Astrocyte (in vitro differentiated cells and primary cell): ENCODE results near the gene HIPK2. TPM values are rescaled to one million over a fixed set of nuclear protein-coding genes. Genes with fewer than 3 reads are reported as not detected.

Experiments used
- DNase-seq: peaks from one replicate; pipeline ENCODE4 v3.0.0-alpha.2; 2010; ENCODE audit warnings: low read depth
- FAIRE-seq: peaks from 2 replicates; lab custom pipeline; 2011; peaks lifted over from hg19 to GRCh38; lab: Jason Lieb, UNC
- H2AFZ ChIP-seq: 2 replicates; pipeline ENCODE4 v1.6.0; 2012; ENCODE audit warnings: low read depth, low read length, inconsistent platforms
- H3K27ac ChIP-seq: 2 replicates; pipeline ENCODE4 v1.5.1; 2011; ENCODE audit warnings: low read depth, low read length, inconsistent platforms
- H3K27me3 ChIP-seq: 2 replicates; pipeline ENCODE4 v1.6.0; 2011; ENCODE audit warnings: low read length, inconsistent platforms; ENCODE audit not compliant: insufficient read depth
- H3K36me3 ChIP-seq: 2 replicates; pipeline ENCODE4 v1.5.1; 2011; ENCODE audit warnings: low read length, inconsistent platforms; ENCODE audit not compliant: insufficient read depth
- H3K4me1 ChIP-seq: 2 replicates; pipeline ENCODE4 v1.5.1; 2011; ENCODE audit warnings: low read length, inconsistent platforms; ENCODE audit not compliant: insufficient read depth
- H3K4me2 ChIP-seq: 2 replicates; pipeline ENCODE4 v1.6.0; 2012; ENCODE audit warnings: low read length, inconsistent platforms
- H3K4me3 ChIP-seq: 2 replicates; pipeline ENCODE4 v1.5.1; 2011; ENCODE audit warnings: low read depth, mild to moderate bottlenecking, low read length, inconsistent platforms; ENCODE audit not compliant: insufficient read depth
- H3K79me2 ChIP-seq: 2 replicates; pipeline ENCODE4 v1.6.0; 2012; ENCODE audit warnings: mild to moderate bottlenecking, low read length, inconsistent platforms; ENCODE audit not compliant: insufficient read depth
- H3K9ac ChIP-seq: 2 replicates; pipeline ENCODE4 v1.6.0; 2012; ENCODE audit warnings: mild to moderate bottlenecking, low read length, inconsistent platforms
- H3K9me3 ChIP-seq: 2 replicates; pipeline ENCODE4 v1.5.1; 2012; ENCODE audit warnings: low read depth, mild to moderate bottlenecking, low read length, inconsistent platforms; ENCODE audit not compliant: insufficient read depth
- H4K20me1 ChIP-seq: 2 replicates; pipeline ENCODE4 v1.6.0; 2012; ENCODE audit warnings: low read length, inconsistent platforms; ENCODE audit not compliant: insufficient read depth
- H3K27ac Mint-ChIP-seq: one replicate; pipeline ENCODE4 v1.8.0; 2021; ENCODE audit warnings: mild to moderate bottlenecking, mixed read lengths; ENCODE audit not compliant: unreplicated experiment
- H3K27me3 Mint-ChIP-seq: one replicate; pipeline ENCODE4 v1.8.0; 2021; ENCODE audit warnings: low read depth, mixed read lengths; ENCODE audit not compliant: unreplicated experiment
- H3K36me3 Mint-ChIP-seq: one replicate; pipeline ENCODE4 v1.8.0; 2021; ENCODE audit warnings: low read depth, mixed read lengths; ENCODE audit not compliant: unreplicated experiment
- H3K4me1 Mint-ChIP-seq: one replicate; pipeline ENCODE4 v1.8.0; 2021; ENCODE audit warnings: low read depth, mixed read lengths; ENCODE audit not compliant: unreplicated experiment
- H3K4me3 Mint-ChIP-seq: one replicate; pipeline ENCODE4 v1.8.0; 2021; ENCODE audit warnings: mild to moderate bottlenecking, moderate library complexity, mixed read lengths; ENCODE audit not compliant: unreplicated experiment
- H3K9me3 Mint-ChIP-seq: one replicate; pipeline ENCODE4 v1.8.0; 2021; ENCODE audit warnings: mild to moderate bottlenecking, mixed read lengths; ENCODE audit not compliant: unreplicated experiment
- EZH2 ChIP-seq: IDR thresholded peaks from 2 replicates; pipeline ENCODE4 v1.6.1; 2012; ENCODE audit warnings: mild to moderate bottlenecking, low read length, inconsistent platforms; ENCODE audit not compliant: insufficient read depth
- total RNA-seq: library from RNA; stranded (reverse); gene quantifications from 2 replicates; pipeline ENCODE4 v1.2.1, GENCODE V29; 2021
- TF ChIP-seq, protein P1 (sequence below): IDR thresholded peaks from 2 replicates; pipeline ENCODE4 v1.5.1; 2011; ENCODE audit warnings: low read depth, mild to moderate bottlenecking, inconsistent platforms, low read length, moderate library complexity; ENCODE audit not compliant: insufficient read depth

HIPK2 gene
- total RNA-seq, 1 donor from 2014 or later = 35.8 TPM

DNA sequence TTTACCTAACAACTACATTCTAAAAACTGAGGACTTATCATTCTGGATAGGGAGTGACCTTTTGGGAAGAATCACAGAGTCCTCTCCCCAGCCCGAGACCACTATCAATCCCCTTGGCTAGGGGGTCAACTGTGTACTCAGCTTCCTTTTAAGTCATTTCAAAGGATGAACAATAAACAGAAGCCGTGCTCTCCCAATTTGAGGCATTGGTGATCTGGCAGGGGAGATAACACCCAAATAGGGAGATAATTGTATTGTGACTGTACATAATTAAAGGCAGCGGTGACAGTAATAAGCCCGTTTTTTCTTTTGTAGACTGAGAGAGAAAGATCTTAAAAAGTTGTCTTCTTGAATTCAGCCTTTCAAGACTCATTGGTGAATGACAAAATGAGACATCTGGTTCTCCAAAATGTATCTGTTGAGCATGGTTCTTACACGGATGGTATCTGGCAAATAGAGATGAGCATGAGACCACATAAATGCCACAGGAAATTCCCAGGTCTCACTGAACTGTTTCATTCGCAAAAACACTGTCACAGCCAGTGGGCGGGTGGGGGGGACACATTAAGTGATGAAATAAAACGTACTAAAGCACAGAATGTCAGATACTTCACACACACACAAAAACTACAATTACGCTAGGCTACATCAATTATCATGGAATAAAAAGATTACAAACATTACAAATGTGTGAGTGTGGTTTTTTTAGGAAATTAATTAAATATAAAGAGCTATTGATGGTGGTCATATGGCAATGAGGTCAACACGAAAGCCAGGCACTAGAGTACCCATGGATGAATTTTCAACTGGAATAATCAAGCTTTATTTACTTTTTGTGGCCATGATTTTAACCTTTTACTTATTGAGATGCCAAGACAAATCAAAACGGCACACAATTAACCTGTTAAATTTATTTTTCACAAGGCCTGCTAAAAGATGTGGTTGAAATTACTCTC, 108.4 kb downstream of the HIPK2 start:
- DNase-seq (no peak), FAIRE-seq (no peak)
- TF ChIP-seq, protein P1, sequence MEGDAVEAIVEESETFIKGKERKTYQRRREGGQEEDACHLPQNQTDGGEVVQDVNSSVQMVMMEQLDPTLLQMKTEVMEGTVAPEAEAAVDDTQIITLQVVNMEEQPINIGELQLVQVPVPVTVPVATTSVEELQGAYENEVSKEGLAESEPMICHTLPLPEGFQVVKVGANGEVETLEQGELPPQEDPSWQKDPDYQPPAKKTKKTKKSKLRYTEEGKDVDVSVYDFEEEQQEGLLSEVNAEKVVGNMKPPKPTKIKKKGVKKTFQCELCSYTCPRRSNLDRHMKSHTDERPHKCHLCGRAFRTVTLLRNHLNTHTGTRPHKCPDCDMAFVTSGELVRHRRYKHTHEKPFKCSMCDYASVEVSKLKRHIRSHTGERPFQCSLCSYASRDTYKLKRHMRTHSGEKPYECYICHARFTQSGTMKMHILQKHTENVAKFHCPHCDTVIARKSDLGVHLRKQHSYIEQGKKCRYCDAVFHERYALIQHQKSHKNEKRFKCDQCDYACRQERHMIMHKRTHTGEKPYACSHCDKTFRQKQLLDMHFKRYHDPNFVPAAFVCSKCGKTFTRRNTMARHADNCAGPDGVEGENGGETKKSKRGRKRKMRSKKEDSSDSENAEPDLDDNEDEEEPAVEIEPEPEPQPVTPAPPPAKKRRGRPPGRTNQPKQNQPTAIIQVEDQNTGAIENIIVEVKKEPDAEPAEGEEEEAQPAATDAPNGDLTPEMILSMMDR = no peak
- no peak for TF ChIP-seq EZH2
- Mint-ChIP-seq H3K4me3 (no peak overlapping the region), H3K4me1 (no peaks in the 10 kb centered on the region), H3K36me3 (peaks cover 2% of the 10 kb centered on the region), H3K27ac (no peak overlapping the region), H3K9me3 (no peaks in the 10 kb centered on the region), H3K27me3 (no peaks in the 10 kb centered on the region)
- no peak overlapping the region for H3K9ac ChIP-seq
- no peak overlapping the region for H3K4me2 ChIP-seq
- H3K36me3 ChIP-seq = no peaks in the 10 kb centered on the region
- H3K79me2 ChIP-seq = peaks cover 37% of the 10 kb centered on the region
- no peaks in the 10 kb centered on the region for H3K27me3 ChIP-seq
- H3K4me1 ChIP-seq = no peaks in the 10 kb centered on the region
- no peak overlapping the region for H2AFZ ChIP-seq
- H3K4me3 ChIP-seq = no peak overlapping the region
- H3K27ac ChIP-seq = no peak overlapping the region
- H4K20me1 ChIP-seq = peaks cover 33% of the 10 kb centered on the region
- H3K9me3 ChIP-seq = no peaks in the 10 kb centered on the region

- H3K4me3 ChIP-seq = no peak overlapping the region
- H2AFZ ChIP-seq = no peak overlapping the region
- DNase-seq (no peak), FAIRE-seq (no peak)
- peaks cover 7% of the 10 kb centered on the region for H3K36me3 Mint-ChIP-seq
- TF ChIP-seq, protein P1 = no peak
- TF ChIP-seq EZH2 = no peak
- no peak overlapping the region for H3K4me3 Mint-ChIP-seq
- H3K9me3 ChIP-seq = no peaks in the 10 kb centered on the region
- H3K9ac ChIP-seq = no peak overlapping the region
- H3K36me3 ChIP-seq = no peaks in the 10 kb centered on the region
- no peaks in the 10 kb centered on the region for H3K27me3 ChIP-seq
- no peaks in the 10 kb centered on the region for H3K4me1 ChIP-seq
- H3K27me3 Mint-ChIP-seq = no peaks in the 10 kb centered on the region
- H3K27ac ChIP-seq = no peak overlapping the region
- H3K9me3 Mint-ChIP-seq = no peaks in the 10 kb centered on the region
- peaks cover 44% of the 10 kb centered on the region for H4K20me1 ChIP-seq
- H3K27ac Mint-ChIP-seq = no peak overlapping the region
- no peak overlapping the region for H3K4me2 ChIP-seq
- H3K79me2 ChIP-seq = peaks cover 48% of the 10 kb centered on the region
- H3K4me1 Mint-ChIP-seq = no peaks in the 10 kb centered on the region
These were observed 110.4 kb downstream of the HIPK2 start for GRCh38 chr7:139667377-139667776.

DNA sequence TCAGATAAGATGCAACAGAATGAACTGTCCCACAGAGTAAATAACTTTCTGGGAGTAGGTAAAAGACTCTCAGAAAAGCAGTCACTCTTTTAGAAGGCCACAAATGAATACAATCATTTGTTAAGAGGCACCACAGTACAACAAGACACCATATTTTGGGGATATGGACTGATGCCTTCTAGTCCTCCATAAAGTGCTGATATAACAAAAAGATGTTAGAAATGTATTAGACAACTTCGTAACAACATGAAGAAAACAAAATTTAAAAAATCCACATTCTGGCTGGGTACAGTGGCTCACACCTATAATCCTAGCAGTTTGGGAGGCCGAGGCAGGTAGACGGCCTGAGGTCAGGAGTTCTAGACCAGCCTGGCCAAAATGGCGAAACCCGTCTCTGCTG, 111.3 kb downstream of the HIPK2 start:
- DNase-seq (no peak), FAIRE-seq (no peak)
- Mint-ChIP-seq H3K36me3 (peaks cover 7% of the 10 kb centered on the region), H3K4me3 (no peak overlapping the region), H3K27ac (no peak overlapping the region), H3K27me3 (no peaks in the 10 kb centered on the region), H3K4me1 (peaks cover 4% of the 10 kb centered on the region), H3K9me3 (no peaks in the 10 kb centered on the region)
- Histone ChIP-seq H3K9me3 (no peaks in the 10 kb centered on the region), H3K27ac (no peak overlapping the region), H3K79me2 (peaks cover 55% of the 10 kb centered on the region), H3K36me3 (no peaks in the 10 kb centered on the region), H3K4me1 (no peaks in the 10 kb centered on the region), H3K4me2 (no peak overlapping the region), H3K4me3 (no peak overlapping the region), H3K27me3 (no peaks in the 10 kb centered on the region), H4K20me1 (peaks cover 51% of the 10 kb centered on the region), H2AFZ (no peak overlapping the region), H3K9ac (no peak overlapping the region)
- TF ChIP-seq, protein P1 = no peak
- no peak for TF ChIP-seq EZH2
